ENCODE measurements around the gene SPACA4.
"Not testable (repeated sequence)": the region's sequence is repeated elsewhere in the genome, so short reads cannot be mapped to it uniquely, and the experiment has no call there.

SPACA4 gene

DNA sequence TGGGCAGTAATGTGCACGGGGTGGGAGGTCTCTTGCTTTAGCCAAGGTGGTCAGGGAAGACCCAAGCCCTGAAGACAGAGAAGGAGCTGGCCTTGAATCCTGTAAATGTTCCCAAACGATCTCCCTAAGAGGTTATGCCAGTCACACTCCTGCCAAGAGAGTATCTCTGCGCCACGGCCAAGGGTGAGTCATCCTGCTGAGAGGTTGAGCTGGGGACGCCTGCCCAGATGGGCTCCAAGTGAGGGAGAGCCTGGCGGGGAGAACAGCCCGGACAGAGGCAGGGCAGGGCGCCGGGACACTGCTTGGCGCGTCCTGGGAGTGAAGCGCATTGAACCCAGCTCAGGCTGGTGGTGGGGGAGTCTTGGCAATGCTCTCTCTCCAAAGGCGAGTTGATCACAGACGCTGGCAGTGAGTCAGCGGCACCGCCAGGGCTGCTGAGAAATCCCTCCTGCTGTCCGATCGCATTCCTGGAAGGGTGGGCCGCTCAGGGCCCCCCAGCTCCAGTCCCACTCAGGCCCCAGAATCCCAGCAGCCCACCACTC is 38.1 kb upstream of the SPACA4 start:
- peak; percentile 68 for DNase-seq (ENCODE audit: low read depth)
- in situ Hi-C loops (cut with HindIII; ENCODE audit: low sequenced_read_pairs), result no loop called here
- H3K4me3 ChIP-seq (ENCODE audit: low read depth, low read length), result no peak overlapping the region
- no peak for TF ChIP-seq CTCF (IDR thresholded peaks at IDR 0.05; ENCODE audit: low read depth, low read length, missing control alignments)

- in situ Hi-C loops (cut with HindIII; ENCODE audit: low sequenced_read_pairs), result no loop called here
- no peak for TF ChIP-seq CTCF (IDR thresholded peaks at IDR 0.05; ENCODE audit: low read depth, low read length, missing control alignments)
- H3K4me3 ChIP-seq (ENCODE audit: low read depth, low read length), result no peak overlapping the region
- peak; percentile 23 for DNase-seq (ENCODE audit: low read depth)
Observed at GRCh38 chr19:48569814-48570213, 36.7 kb upstream of the SPACA4 start.

DNA sequence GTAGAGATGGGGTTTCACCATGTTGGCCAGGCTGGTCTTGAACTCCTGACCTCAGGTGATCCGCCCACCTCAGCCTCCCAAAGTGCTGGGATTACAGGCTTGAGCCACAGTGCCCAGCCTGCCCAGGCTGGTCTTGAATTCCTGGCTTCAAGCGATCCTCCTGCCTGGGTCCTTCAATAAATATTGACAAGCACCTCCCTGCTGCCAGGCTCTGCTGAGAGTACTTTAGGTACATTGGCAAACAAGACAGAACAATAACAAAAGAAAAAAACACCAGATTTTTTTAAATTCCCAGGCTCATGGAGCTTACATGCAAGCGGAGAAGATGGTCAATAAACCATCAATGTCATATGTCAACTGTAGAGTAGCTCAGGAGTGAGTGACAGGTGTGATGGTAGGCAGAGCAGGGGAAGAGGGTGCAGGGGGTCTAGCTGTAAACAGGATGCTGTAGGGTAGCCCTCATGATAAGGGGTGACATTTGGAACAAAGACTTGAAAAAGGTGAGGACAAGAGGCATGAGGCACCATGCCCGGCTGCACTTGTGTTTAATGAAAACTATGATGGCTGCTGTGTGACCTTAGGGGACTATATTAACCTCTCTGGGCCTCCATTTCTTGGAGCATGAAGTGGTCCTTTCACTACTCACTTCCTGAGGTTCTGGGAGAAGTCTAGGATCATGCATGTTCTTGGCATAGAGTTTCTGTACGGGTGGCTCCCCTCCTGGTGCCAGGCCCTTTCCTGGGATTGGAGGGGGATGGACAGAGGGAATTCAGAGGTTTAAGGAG is 35.0 kb upstream of the SPACA4 start:
- no peak overlapping the region for H3K4me3 ChIP-seq (ENCODE audit: low read depth, low read length)
- DNase-seq (ENCODE audit: low read depth), result no peak
- in situ Hi-C loops (cut with HindIII; ENCODE audit: low sequenced_read_pairs), result no loop called here
- TF ChIP-seq CTCF (IDR thresholded peaks at IDR 0.05; ENCODE audit: low read depth, low read length, missing control alignments), result no peak

GRCh38 chr19:48573163-48573505 is 33.4 kb upstream of the SPACA4 start:
- in situ Hi-C loops (cut with HindIII; ENCODE audit: low sequenced_read_pairs), result no loop called here
- no peak for DNase-seq (ENCODE audit: low read depth)
- TF ChIP-seq CTCF (IDR thresholded peaks at IDR 0.05; ENCODE audit: low read depth, low read length, missing control alignments), result no peak
- no peak overlapping the region for H3K4me3 ChIP-seq (ENCODE audit: low read depth, low read length)

- in situ Hi-C loops (cut with HindIII; ENCODE audit: low sequenced_read_pairs), result no loop called here
- no peak for DNase-seq (ENCODE audit: low read depth)
- no peak for TF ChIP-seq CTCF (IDR thresholded peaks at IDR 0.05; ENCODE audit: low read depth, low read length, missing control alignments)
- no peak overlapping the region for H3K4me3 ChIP-seq (ENCODE audit: low read depth, low read length)
Observed at GRCh38 chr19:48575931-48576622, 30.5 kb upstream of the SPACA4 start.

DNA sequence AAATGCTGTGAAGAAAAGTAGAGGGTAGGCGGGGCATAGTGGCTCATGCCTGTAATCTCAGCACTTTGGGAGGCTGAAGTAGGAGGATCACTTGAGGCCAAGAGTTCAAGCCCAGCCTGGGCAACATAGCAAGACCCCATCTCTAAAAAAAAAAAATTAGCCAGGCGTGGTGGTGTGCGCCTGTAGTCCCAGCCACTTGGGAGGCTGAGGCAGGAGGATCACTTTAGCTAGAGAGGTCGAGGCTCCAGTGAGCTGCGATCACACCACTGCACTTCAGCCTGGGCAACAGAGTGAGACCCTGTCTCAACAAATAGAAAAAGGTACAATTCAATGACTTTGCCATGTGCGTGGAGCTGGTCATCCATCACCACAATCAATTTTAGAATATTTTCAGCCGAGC is 28.6 kb upstream of the SPACA4 start:
- H3K4me3 ChIP-seq (ENCODE audit: low read depth, low read length); DNase-seq (ENCODE audit: low read depth); in situ Hi-C loops (cut with HindIII; ENCODE audit: low sequenced_read_pairs): not testable (repeated sequence)

DNA sequence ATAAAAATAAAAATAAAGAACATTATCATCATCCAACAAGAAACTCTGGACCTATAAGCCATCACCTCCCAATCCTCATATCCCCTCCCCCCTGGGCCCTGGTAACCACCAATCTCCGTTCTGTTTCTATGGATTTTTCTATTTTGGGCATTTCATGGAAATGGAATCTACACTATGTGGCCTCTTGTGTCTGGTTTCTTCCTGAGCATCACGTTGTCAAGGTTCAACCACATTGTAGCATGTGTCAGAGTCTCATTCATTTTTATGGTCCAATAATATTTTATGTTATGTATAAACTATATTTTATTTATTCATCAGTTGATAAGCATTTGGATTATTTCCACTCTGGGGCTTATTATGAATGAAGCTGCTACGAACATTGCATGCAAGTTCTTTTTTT is 27.7 kb upstream of the SPACA4 start:
- in situ Hi-C loops (cut with HindIII; ENCODE audit: low sequenced_read_pairs), result no loop called here
- no peak for TF ChIP-seq CTCF (IDR thresholded peaks at IDR 0.05; ENCODE audit: low read depth, low read length, missing control alignments)
- H3K4me3 ChIP-seq (ENCODE audit: low read depth, low read length), result no peak overlapping the region
- DNase-seq (ENCODE audit: low read depth), result no peak
